H9 (cell line): ENCODE measurements around the gene CA7. TPM values are rescaled to one million over a fixed set of nuclear protein-coding genes. Genes with fewer than 3 reads are reported as not detected.
A peak's percentile ranks its signal among the peaks of the same experiment; 100 is the strongest.

Source experiments
- DNase-seq: peaks from one replicate; pipeline ENCODE4 v3.0.0-alpha.2; 2017
- H2AFZ ChIP-seq: one replicate; pipeline ENCODE4 v1.6.1; 2013; ENCODE audit warnings: mild to moderate bottlenecking, low read length, control low read depth, moderate library complexity
- H2AK5ac ChIP-seq: 2 replicates; pipeline ENCODE4 v1.6.1; 2013; ENCODE audit warnings: low read length, control low read depth, mixed read lengths; ENCODE audit not compliant: insufficient read length
- H2BK120ac ChIP-seq: one replicate; pipeline ENCODE4 v1.6.1; 2013; ENCODE audit warnings: low read depth, mild to moderate bottlenecking, low read length, control low read depth, inconsistent platforms; ENCODE audit not compliant: poor library complexity, severe bottlenecking
- H2BK12ac ChIP-seq: 2 replicates; pipeline ENCODE4 v1.6.1; 2013; ENCODE audit warnings: low read length, control low read depth, mixed read lengths, low read depth; ENCODE audit not compliant: insufficient read length
- H2BK15ac ChIP-seq: 2 replicates; pipeline ENCODE4 v1.6.1; 2013; ENCODE audit warnings: low read depth, low read length, control low read depth
- H2BK20ac ChIP-seq: one replicate; pipeline ENCODE4 v1.6.1; 2013; ENCODE audit warnings: low read depth, mild to moderate bottlenecking, low read length, control low read depth, inconsistent platforms; ENCODE audit not compliant: poor library complexity, severe bottlenecking
- H2BK5ac ChIP-seq: 2 replicates; pipeline ENCODE4 v1.6.1; 2013; ENCODE audit warnings: low read length, control low read depth, mixed read lengths; ENCODE audit not compliant: insufficient read length
- H3K14ac ChIP-seq: 2 replicates; pipeline ENCODE4 v1.6.1; 2013; ENCODE audit warnings: low read length, control low read depth; ENCODE audit not compliant: insufficient read depth
- H3K18ac ChIP-seq: 2 replicates; pipeline ENCODE4 v1.6.1; 2013; ENCODE audit warnings: low read depth, mild to moderate bottlenecking, mixed read lengths, low read length, control low read depth; ENCODE audit not compliant: insufficient read length
- H3K23ac ChIP-seq: 2 replicates; pipeline ENCODE4 v1.6.1; 2013; ENCODE audit warnings: low read length, control low read depth, mixed read lengths, low read depth; ENCODE audit not compliant: insufficient read length
- H3K23me2 ChIP-seq: 2 replicates; pipeline ENCODE4 v1.6.1; 2013; ENCODE audit warnings: low read depth, mild to moderate bottlenecking, mixed read lengths, low read length, control low read depth; ENCODE audit not compliant: insufficient read length, poor library complexity, severe bottlenecking
- H3K27ac ChIP-seq: 2 replicates; pipeline ENCODE4 v1.5.1; 2013; ENCODE audit warnings: low read length, control low read depth, mixed read lengths, low read depth; ENCODE audit not compliant: insufficient read length
- H3K27me3 ChIP-seq: 2 replicates; pipeline ENCODE4 v1.6.1; 2013; ENCODE audit warnings: low read length, control low read depth, inconsistent platforms; ENCODE audit not compliant: insufficient read depth
- H3K4ac ChIP-seq: 2 replicates; pipeline ENCODE4 v1.6.1; 2013; ENCODE audit warnings: low read depth, mild to moderate bottlenecking, control low read depth, inconsistent platforms, low read length, moderate library complexity
- H3K4me1 ChIP-seq: 2 replicates; pipeline ENCODE4 v1.6.1; 2013; ENCODE audit warnings: low read length, control low read depth, inconsistent platforms; ENCODE audit not compliant: insufficient read depth
- H3K4me2 ChIP-seq: 2 replicates; pipeline ENCODE4 v1.6.1; 2013; ENCODE audit warnings: low read length, control low read depth, mixed read lengths; ENCODE audit not compliant: insufficient read length, insufficient read depth
- H3K56ac ChIP-seq: 2 replicates; pipeline ENCODE4 v1.6.1; 2013; ENCODE audit warnings: low read depth, mild to moderate bottlenecking, mixed read lengths, low read length, control low read depth; ENCODE audit not compliant: insufficient read length
- H3K79me1 ChIP-seq: 2 replicates; pipeline ENCODE4 v1.6.1; 2013; ENCODE audit warnings: low read depth, mild to moderate bottlenecking, moderate library complexity, low read length, control low read depth, inconsistent platforms; ENCODE audit not compliant: insufficient read depth, poor library complexity, severe bottlenecking
- H3K79me2 ChIP-seq: 2 replicates; pipeline ENCODE4 v1.6.1; 2013; ENCODE audit warnings: low read length, control low read depth, inconsistent platforms; ENCODE audit not compliant: insufficient read depth
- H3K9ac ChIP-seq: 2 replicates; pipeline ENCODE4 v1.6.1; 2013; ENCODE audit warnings: low read length, control low read depth, mixed read lengths; ENCODE audit not compliant: insufficient read length; ENCODE audit errors: extremely low read depth
- H3K9me3 ChIP-seq: one replicate; pipeline ENCODE4 v1.6.1; 2013; ENCODE audit warnings: low read depth, low read length, inconsistent platforms; ENCODE audit not compliant: control insufficient read depth
- H3T11ph ChIP-seq: one replicate; pipeline ENCODE4 v1.6.1; 2013; ENCODE audit warnings: mild to moderate bottlenecking, low read length, control low read depth, inconsistent platforms
- H4K20me1 ChIP-seq: one replicate; pipeline ENCODE4 v1.6.1; 2013; ENCODE audit not compliant: control insufficient read depth, insufficient read length, insufficient read depth
- H4K5ac ChIP-seq: 2 replicates; pipeline ENCODE4 v1.6.1; 2013; ENCODE audit warnings: low read depth, mild to moderate bottlenecking, mixed read lengths, low read length, control low read depth; ENCODE audit not compliant: insufficient read length
- H4K8ac ChIP-seq: replicated peaks from 2 replicates; pipeline ENCODE4 v1.6.1; 2013; ENCODE audit warnings: low read length, control low read depth, mixed read lengths, low read depth; ENCODE audit not compliant: insufficient read length
- H4K91ac ChIP-seq: 2 replicates; pipeline ENCODE4 v1.6.1; 2013; ENCODE audit warnings: low read depth, mild to moderate bottlenecking, moderate library complexity, mixed read lengths, low read length, control low read depth; ENCODE audit not compliant: insufficient read length
- H3K27ac Mint-ChIP-seq, 3 experiments: 2 replicates in 2 of 3; 3 replicates in 1 of 3; pipeline ENCODE4 v1.8.0; 2020 to 2021; ENCODE audit warnings: mixed read lengths in 3 of 3, mild to moderate bottlenecking in 1 of 3, moderate library complexity in 1 of 3
- H3K27me3 Mint-ChIP-seq: 2 replicates; pipeline ENCODE4 v1.8.0; 2021; ENCODE audit warnings: low read depth, mild to moderate bottlenecking, moderate library complexity, mixed read lengths
- H3K36me3 Mint-ChIP-seq, 3 experiments: 2 replicates in 2 of 3; 3 replicates in 1 of 3; pipeline ENCODE4 v1.8.0; 2020 to 2021; ENCODE audit warnings: low read depth in 3 of 3, mixed read lengths in 3 of 3; ENCODE audit not compliant: insufficient read depth in 1 of 3
- H3K4me1 Mint-ChIP-seq, 2 experiments: 2 replicates each; pipeline ENCODE4 v1.8.0; 2020; ENCODE audit warnings: mixed read lengths in 2 of 2
- H3K4me3 Mint-ChIP-seq, 2 experiments: 2 replicates in 1 of 2; 3 replicates in 1 of 2; pipeline ENCODE4 v1.8.0; 2020 to 2021; ENCODE audit warnings: mild to moderate bottlenecking in 2 of 2, mixed read lengths in 2 of 2, moderate library complexity in 1 of 2
- H3K9me3 Mint-ChIP-seq, 2 experiments: 2 replicates in 1 of 2; 3 replicates in 1 of 2; pipeline ENCODE4 v1.8.0; 2020; ENCODE audit warnings: mild to moderate bottlenecking in 2 of 2, mixed read lengths in 2 of 2, moderate library complexity in 1 of 2
- CTCF ChIP-seq: fragments of 200-600 bp; sonication (generic); conservative IDR thresholded peaks from 3 replicates; pipeline ENCODE4 v1.8.0; 2021; ENCODE audit warnings: antibody characterized with exemption, mild to moderate bottlenecking
- WGBS: extraction: QIAGEN DNeasy Blood & Tissue Kit; methylation state at CpG from one replicate; pipeline ENCODE4 v1.1.7; 2013; ENCODE audit warnings: missing lambda C conversion rate, low lambda C conversion rate, mixed read lengths; ENCODE audit not compliant: insufficient read length; ENCODE audit errors: extremely low coverage; 5-methylcytosine and 5-hydroxymethylcytosine counted together
- total RNA-seq: library from RNA; stranded (reverse); gene quantifications from 2 replicates; pipeline ENCODE4 v1.2.1, GENCODE V29; 2021

CA7 gene
- total RNA-seq, 1 experiment from 2014 or later = 0.81 TPM

GRCh38 chr16:66888647-66889615 lies 44.7 kb downstream of the CA7 start:
- no peak overlapping the region for H2BK5ac ChIP-seq
- H3K27ac ChIP-seq = no peak overlapping the region

More at GRCh38 chr16:66888647-66889615, 44.7 kb downstream of the CA7 start:
- Histone ChIP-seq H2AFZ (no peak overlapping the region), H3T11ph (no peak overlapping the region), H4K5ac (no peak overlapping the region), H3K79me2 (no peaks in the 10 kb centered on the region), H2BK20ac (no peak overlapping the region), H3K4me2 (no peak overlapping the region), H3K14ac (no peak overlapping the region), H4K8ac (no peak overlapping the region), H3K9ac (no peak overlapping the region), H3K4me1 (no peaks in the 10 kb centered on the region), H2AK5ac (no peak overlapping the region), H3K79me1 (no peaks in the 10 kb centered on the region), H3K23ac (no peak overlapping the region), H4K20me1 (no peaks in the 10 kb centered on the region), H4K91ac (no peak overlapping the region), H3K18ac (no peak overlapping the region), H2BK120ac (no peak overlapping the region), H3K4ac (no peak overlapping the region), H3K9me3 (no peaks in the 10 kb centered on the region), H3K56ac (no peak overlapping the region), H2BK12ac (no peak overlapping the region), H2BK15ac (no peak overlapping the region), H3K23me2 (no peaks in the 10 kb centered on the region), H3K27me3 (no peaks in the 10 kb centered on the region)
- Mint-ChIP-seq H3K4me3 (no peak overlapping the region), H3K36me3 (peaks cover 15 to 51% (median 38%) of the 10 kb centered on the region in 3 experiments; a peak in 6 of 7 replicates), H3K4me1 (0 out of 4 replicates have a peak, but pooled peaks cover under 1 to 3% of the 10 kb centered on the region in 2 experiments), H3K9me3 (no peaks in the 10 kb centered on the region), H3K27me3 (no peaks in the 10 kb centered on the region), H3K27ac (peak overlapping the region in 1 of 3 experiments; percentile 69; a peak in 1 of 7 replicates)
- WGBS = no CpG with 5 or more reads among the region's 6 CpGs
- no peak for DNase-seq
- TF ChIP-seq CTCF = no peak
